ENCODE measurements around the gene PGA5.

Gene PGA5

GRCh38 chr11:61277186-61278000, 36.4 kb downstream of the PGA5 start:
- H3K9ac ChIP-seq (ENCODE audit: low read depth, low read length, poor library complexity) = no peak overlapping the region
- no peak overlapping the region for H4K8ac ChIP-seq (ENCODE audit: low read depth, low read length)

GRCh38 chr11:61278001-61278470, 37.1 kb downstream of the PGA5 start:
- no peak overlapping the region for H3K23ac ChIP-seq (ENCODE audit: low read depth, low read length, poor library complexity)
- no peak overlapping the region for H3K9ac ChIP-seq (ENCODE audit: low read depth, low read length, poor library complexity)
- H2AFZ ChIP-seq (ENCODE audit: low read length) = peak overlapping the region; percentile 21
- H2BK120ac ChIP-seq (ENCODE audit: low read depth, low read length) = no peak overlapping the region
- H2BK15ac ChIP-seq (ENCODE audit: low read length) = no peak overlapping the region
- H3K36me3 ChIP-seq (replicated peaks in 1 of 2; ENCODE audit: control insufficient read depth in 2 of 2, insufficient read depth in 2 of 2, low read length in 2 of 2) = peaks cover 0 to 32% of the 10 kb centered on the region in 2 donors
- H3K4me3 ChIP-seq (ENCODE audit: low read length in 2 of 2) = no peak overlapping the region
- H3K9me3 ChIP-seq (replicated peaks in 1 of 2; ENCODE audit: control insufficient read depth in 2 of 2, insufficient read depth in 1 of 2, low read depth in 1 of 2, low read length in 2 of 2) = no peaks in the 10 kb centered on the region
- no peak overlapping the region for H2AK5ac ChIP-seq (ENCODE audit: low read depth, low read length)
- H2BK12ac ChIP-seq (ENCODE audit: low read length) = no peak overlapping the region
- H3K18ac ChIP-seq (ENCODE audit: low read length) = no peak overlapping the region
- DNase-seq (ENCODE audit: low spot score) = no peak
- H3K27ac ChIP-seq (replicated peaks; ENCODE audit: low read length) = no peak overlapping the region
- H2BK5ac ChIP-seq (ENCODE audit: low read length) = no peak overlapping the region
- WGBS, 2 donors (ENCODE audit: extremely low coverage in 2 of 2, insufficient read length in 2 of 2, insufficient replicate concordance in 1 of 2) = no CpG with 5 or more reads among the region's 10 CpGs
- H4K8ac ChIP-seq (ENCODE audit: low read depth, low read length) = no peak overlapping the region
- no peak overlapping the region for H4K91ac ChIP-seq (ENCODE audit: low read depth, low read length, poor library complexity)
- no peak overlapping the region for H3K4me2 ChIP-seq (ENCODE audit: insufficient read depth, low read length, poor library complexity, severe bottlenecking)
- H3K79me1 ChIP-seq (ENCODE audit: low read depth, low read length) = no peaks in the 10 kb centered on the region
- no peak overlapping the region for H3K4ac ChIP-seq (ENCODE audit: low read length)
- H3K4me1 ChIP-seq (ENCODE audit: control insufficient read depth in 2 of 2, insufficient read depth in 1 of 2, low read depth in 1 of 2, low read length in 2 of 2) = peaks cover 3 to 6% of the 10 kb centered on the region in 2 donors
- no peak overlapping the region for H3K14ac ChIP-seq (ENCODE audit: low read length)
- H3K27me3 ChIP-seq (ENCODE audit: control insufficient read depth in 3 of 3, insufficient read depth in 3 of 3, low read depth in 1 of 3, low read length in 3 of 3) = no peaks in the 10 kb centered on the region

More at GRCh38 chr11:61277186-61278000, 36.4 kb downstream of the PGA5 start:
- Histone ChIP-seq H3K23ac (ENCODE audit: low read depth, low read length, poor library complexity) (no peak overlapping the region), H2AFZ (ENCODE audit: low read length) (peak overlapping the region; percentile 21), H3K79me1 (ENCODE audit: low read depth, low read length) (no peaks in the 10 kb centered on the region), H2BK12ac (ENCODE audit: low read length) (no peak overlapping the region), H3K4me3 (ENCODE audit: low read length in 2 of 2) (no peak overlapping the region), H2AK5ac (ENCODE audit: low read depth, low read length) (no peak overlapping the region), H3K9me3 (replicated peaks in 1 of 2; ENCODE audit: control insufficient read depth in 2 of 2, insufficient read depth in 1 of 2, low read depth in 1 of 2, low read length in 2 of 2) (no peaks in the 10 kb centered on the region), H2BK5ac (ENCODE audit: low read length) (no peak overlapping the region), H4K91ac (ENCODE audit: low read depth, low read length, poor library complexity) (no peak overlapping the region), H3K27me3 (ENCODE audit: control insufficient read depth in 3 of 3, insufficient read depth in 3 of 3, low read depth in 1 of 3, low read length in 3 of 3) (no peaks in the 10 kb centered on the region), H3K4me2 (ENCODE audit: insufficient read depth, low read length, poor library complexity, severe bottlenecking) (no peak overlapping the region), H3K18ac (ENCODE audit: low read length) (no peak overlapping the region), H3K4me1 (ENCODE audit: control insufficient read depth in 2 of 2, insufficient read depth in 1 of 2, low read depth in 1 of 2, low read length in 2 of 2) (peaks cover 3 to 6% of the 10 kb centered on the region in 2 donors), H3K4ac (ENCODE audit: low read length) (no peak overlapping the region), H3K36me3 (replicated peaks in 1 of 2; ENCODE audit: control insufficient read depth in 2 of 2, insufficient read depth in 2 of 2, low read length in 2 of 2) (peaks cover 0 to 38% of the 10 kb centered on the region in 2 donors), H3K14ac (ENCODE audit: low read length) (no peak overlapping the region), H3K27ac (replicated peaks; ENCODE audit: low read length) (no peak overlapping the region), H2BK15ac (ENCODE audit: low read length) (no peak overlapping the region), H2BK120ac (ENCODE audit: low read depth, low read length) (no peak overlapping the region)
- WGBS, 2 donors (ENCODE audit: extremely low coverage in 2 of 2, insufficient read length in 2 of 2, insufficient replicate concordance in 1 of 2) = no CpG with 5 or more reads among the region's 14 CpGs
- DNase-seq (ENCODE audit: low spot score) = no peak

GRCh38 chr11:61279934-61280659, 39.1 kb downstream of the PGA5 start:
- Histone ChIP-seq H3K27ac (replicated peaks; ENCODE audit: low read length) (no peak overlapping the region), H3K4me3 (ENCODE audit: low read length in 2 of 2) (no peak overlapping the region), H3K9me3 (replicated peaks in 1 of 2; ENCODE audit: control insufficient read depth in 2 of 2, insufficient read depth in 1 of 2, low read depth in 1 of 2, low read length in 2 of 2) (no peaks in the 10 kb centered on the region), H3K4me2 (ENCODE audit: insufficient read depth, low read length, poor library complexity, severe bottlenecking) (no peak overlapping the region), H2AFZ (ENCODE audit: low read length) (no peak overlapping the region), H4K8ac (ENCODE audit: low read depth, low read length) (no peak overlapping the region), H3K9ac (ENCODE audit: low read depth, low read length, poor library complexity) (no peak overlapping the region), H4K91ac (ENCODE audit: low read depth, low read length, poor library complexity) (no peak overlapping the region), H2AK5ac (ENCODE audit: low read depth, low read length) (no peak overlapping the region), H2BK15ac (ENCODE audit: low read length) (no peak overlapping the region), H3K4me1 (ENCODE audit: control insufficient read depth in 2 of 2, insufficient read depth in 1 of 2, low read depth in 1 of 2, low read length in 2 of 2) (peaks cover 3 to 6% of the 10 kb centered on the region in 2 donors), H2BK5ac (ENCODE audit: low read length) (no peak overlapping the region), H2BK12ac (ENCODE audit: low read length) (no peak overlapping the region), H3K23ac (ENCODE audit: low read depth, low read length, poor library complexity) (no peak overlapping the region), H3K4ac (ENCODE audit: low read length) (no peak overlapping the region), H3K14ac (ENCODE audit: low read length) (no peak overlapping the region), H3K18ac (ENCODE audit: low read length) (no peak overlapping the region), H2BK120ac (ENCODE audit: low read depth, low read length) (no peak overlapping the region), H3K27me3 (ENCODE audit: control insufficient read depth in 3 of 3, insufficient read depth in 3 of 3, low read depth in 1 of 3, low read length in 3 of 3) (no peaks in the 10 kb centered on the region), H3K79me1 (ENCODE audit: low read depth, low read length) (no peaks in the 10 kb centered on the region), H3K36me3 (replicated peaks in 1 of 2; ENCODE audit: control insufficient read depth in 2 of 2, insufficient read depth in 2 of 2, low read length in 2 of 2) (peaks cover 0 to 27% of the 10 kb centered on the region in 2 donors)
- no CpG with 5 or more reads among the region's 12 CpGs for WGBS, 2 donors (ENCODE audit: extremely low coverage in 2 of 2, insufficient read length in 2 of 2, insufficient replicate concordance in 1 of 2)
- no peak for DNase-seq (ENCODE audit: low spot score)
